WTC11 (cell line): ENCODE measurements around the gene SYNGAP1. TPM values are rescaled to one million over a fixed set of nuclear protein-coding genes. Genes with fewer than 3 reads are reported as not detected.

Experiments
- ATF3 ChIP-seq: sonication (generic); formaldehyde crosslinking; conservative IDR thresholded peaks from 2 replicates; pipeline ENCODE4 v1.8.1; 2022; ENCODE audit warnings: mild to moderate bottlenecking, missing genetic modification reagents
- CREM ChIP-seq: sonication (generic); formaldehyde crosslinking; IDR thresholded peaks from 2 replicates; pipeline ENCODE4 v1.8.1; 2022; ENCODE audit warnings: mild to moderate bottlenecking, missing genetic modification reagents, moderate library complexity
- ELF4 ChIP-seq: sonication (generic); formaldehyde crosslinking; IDR thresholded peaks from 2 replicates; pipeline ENCODE4 v1.8.1; 2022; ENCODE audit warnings: low read depth, mild to moderate bottlenecking, moderate library complexity, missing genetic modification reagents
- ESRRA ChIP-seq: sonication (generic); formaldehyde crosslinking; IDR thresholded peaks from 2 replicates; pipeline ENCODE4 v1.8.1; 2022; ENCODE audit warnings: mild to moderate bottlenecking, missing genetic modification reagents, borderline replicate concordance
- FOXK1 ChIP-seq: sonication (generic); formaldehyde crosslinking; IDR thresholded peaks from 2 replicates; pipeline ENCODE4 v1.8.0; 2022; ENCODE audit warnings: mild to moderate bottlenecking, moderate library complexity, missing genetic modification reagents
- FOXP4 ChIP-seq: sonication (generic); formaldehyde crosslinking; IDR thresholded peaks from 2 replicates; pipeline ENCODE4 v1.8.0; 2022; ENCODE audit warnings: mild to moderate bottlenecking, missing genetic modification reagents
- GTF2I ChIP-seq: fragments of 250-450 bp; sonication (Bioruptor Pico); conservative IDR thresholded peaks from 2 replicates; pipeline ENCODE4 v1.4.0; 2021; ENCODE audit warnings: mild to moderate bottlenecking
- NFATC4 ChIP-seq: fragments of 250-450 bp; sonication (Bioruptor Pico); IDR thresholded peaks from 2 replicates; pipeline ENCODE4 v1.9.0; 2021; ENCODE audit warnings: mild to moderate bottlenecking
- NR2C2 ChIP-seq: sonication (generic); formaldehyde crosslinking; IDR thresholded peaks from 2 replicates; pipeline ENCODE4 v1.8.0; 2022; ENCODE audit warnings: mild to moderate bottlenecking, missing genetic modification reagents
- NR3C1 ChIP-seq: sonication (generic); formaldehyde crosslinking; conservative IDR thresholded peaks from 2 replicates; pipeline ENCODE4 v1.8.1; 2023; ENCODE audit warnings: low read depth, mild to moderate bottlenecking, missing genetic modification reagents
- PRRX2 ChIP-seq: fragments of 250-450 bp; sonication (Bioruptor Pico); IDR thresholded peaks from 2 replicates; pipeline ENCODE4 v1.8.0; 2021; ENCODE audit warnings: mild to moderate bottlenecking
- SOX15 ChIP-seq: fragments of 250-450 bp; sonication (Bioruptor Pico); IDR thresholded peaks from 2 replicates; pipeline ENCODE4 v1.9.0; 2021; ENCODE audit warnings: mild to moderate bottlenecking
- SP1 ChIP-seq: sonication (generic); formaldehyde crosslinking; conservative IDR thresholded peaks from 2 replicates; pipeline ENCODE4 v1.8.1; 2022; ENCODE audit warnings: missing genetic modification reagents
- TEAD4 ChIP-seq: sonication (generic); formaldehyde crosslinking; IDR thresholded peaks from 2 replicates; pipeline ENCODE4 v1.8.0; 2022; ENCODE audit warnings: mild to moderate bottlenecking, missing genetic modification reagents
- TP53 ChIP-seq: sonication (generic); formaldehyde crosslinking; IDR thresholded peaks from 2 replicates; pipeline ENCODE4 v1.8.1; 2023; ENCODE audit warnings: mild to moderate bottlenecking, missing genetic modification reagents
- USF2 ChIP-seq: sonication (generic); formaldehyde crosslinking; IDR thresholded peaks from 2 replicates; pipeline ENCODE4 v1.8.1; 2023; ENCODE audit warnings: mild to moderate bottlenecking, missing genetic modification reagents, moderate library complexity
- ZNF263 ChIP-seq: sonication (generic); formaldehyde crosslinking; IDR thresholded peaks from 2 replicates; pipeline ENCODE4 v1.8.1; 2022; ENCODE audit warnings: low read depth, mild to moderate bottlenecking, moderate library complexity, missing genetic modification reagents
- ZNF396 ChIP-seq: fragments of 250-450 bp; sonication (Bioruptor Pico); IDR thresholded peaks from 2 replicates; pipeline ENCODE4 v1.8.0; 2021; ENCODE audit warnings: mild to moderate bottlenecking, moderate library complexity, borderline replicate concordance
- ZNF423 ChIP-seq: fragments of 250-450 bp; sonication (Bioruptor Pico); IDR thresholded peaks from 2 replicates; pipeline ENCODE4 v2.1.2; 2022; ENCODE audit warnings: mild to moderate bottlenecking, moderate library complexity
- total RNA-seq: library from RNA; stranded (reverse); gene quantifications from 3 replicates; pipeline ENCODE4 v1.2.3, GENCODE V29; 2021
- TF ChIP-seq, protein P1 (sequence below): sonication (generic); formaldehyde crosslinking; IDR thresholded peaks from 2 replicates; pipeline ENCODE4 v1.8.0; 2022; ENCODE audit warnings: mild to moderate bottlenecking, missing genetic modification reagents
- TF ChIP-seq, protein P2 (sequence below): sonication (generic); formaldehyde crosslinking; IDR thresholded peaks from 2 replicates; pipeline ENCODE4 v1.8.1; 2022; ENCODE audit warnings: missing genetic modification reagents, borderline replicate concordance
- TF ChIP-seq, protein P3 (sequence below): fragments of 250-450 bp; sonication (Bioruptor Pico); conservative IDR thresholded peaks from 2 replicates; pipeline ENCODE4 v1.9.0; 2021; ENCODE audit warnings: mild to moderate bottlenecking
- TF ChIP-seq, protein P4 (sequence below): fragments of 250-450 bp; sonication (Bioruptor Pico); IDR thresholded peaks from 2 replicates; pipeline ENCODE4 v1.9.0; 2021; ENCODE audit warnings: mild to moderate bottlenecking
- TF ChIP-seq, protein P5 (sequence below): fragments of 250-450 bp; sonication (Bioruptor Pico); IDR thresholded peaks from 2 replicates; pipeline ENCODE4 v2.1.2; 2022; ENCODE audit warnings: mild to moderate bottlenecking, moderate library complexity
- TF ChIP-seq, protein P6 (sequence below): sonication (generic); formaldehyde crosslinking; IDR thresholded peaks from 2 replicates; pipeline ENCODE4 v1.8.0; 2023; ENCODE audit warnings: missing genetic modification reagents

SYNGAP1 gene
- total RNA-seq, 1 experiment from 2014 or later = 139 TPM

- TF ChIP-seq USF2 = no peak
- 0 out of 2 replicates have a peak, but pooled peaks have one; percentile 43 for TF ChIP-seq ELF4 (CRISPR knock-in tag)
- peak; percentile 97 for TF ChIP-seq SP1 (CRISPR knock-in tag)
- no peak for TF ChIP-seq NR3C1 (CRISPR knock-in tag)
- no peak for TF ChIP-seq SOX15 (CRISPR knock-in tag)
- peak; percentile 84; the same call in 1 of the 2 replicates for TF ChIP-seq CREM (CRISPR knock-in tag)
- TF ChIP-seq, protein P1, sequence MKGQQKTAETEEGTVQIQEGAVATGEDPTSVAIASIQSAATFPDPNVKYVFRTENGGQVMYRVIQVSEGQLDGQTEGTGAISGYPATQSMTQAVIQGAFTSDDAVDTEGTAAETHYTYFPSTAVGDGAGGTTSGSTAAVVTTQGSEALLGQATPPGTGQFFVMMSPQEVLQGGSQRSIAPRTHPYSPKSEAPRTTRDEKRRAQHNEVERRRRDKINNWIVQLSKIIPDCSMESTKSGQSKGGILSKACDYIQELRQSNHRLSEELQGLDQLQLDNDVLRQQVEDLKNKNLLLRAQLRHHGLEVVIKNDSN (CRISPR knock-in tag) = no peak; the same call in 1 of the 2 replicates
- no peak for TF ChIP-seq ZNF396
- TF ChIP-seq, protein P2, sequence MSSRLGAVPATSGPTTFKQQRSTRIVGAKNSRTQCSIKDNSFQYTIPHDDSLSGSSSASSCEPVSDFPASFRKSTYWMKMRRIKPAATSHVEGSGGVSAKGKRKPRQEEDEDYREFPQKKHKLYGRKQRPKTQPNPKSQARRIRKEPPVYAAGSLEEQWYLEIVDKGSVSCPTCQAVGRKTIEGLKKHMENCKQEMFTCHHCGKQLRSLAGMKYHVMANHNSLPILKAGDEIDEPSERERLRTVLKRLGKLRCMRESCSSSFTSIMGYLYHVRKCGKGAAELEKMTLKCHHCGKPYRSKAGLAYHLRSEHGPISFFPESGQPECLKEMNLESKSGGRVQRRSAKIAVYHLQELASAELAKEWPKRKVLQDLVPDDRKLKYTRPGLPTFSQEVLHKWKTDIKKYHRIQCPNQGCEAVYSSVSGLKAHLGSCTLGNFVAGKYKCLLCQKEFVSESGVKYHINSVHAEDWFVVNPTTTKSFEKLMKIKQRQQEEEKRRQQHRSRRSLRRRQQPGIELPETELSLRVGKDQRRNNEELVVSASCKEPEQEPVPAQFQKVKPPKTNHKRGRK = no peak
- TF ChIP-seq TEAD4 = no peak
- TF ChIP-seq, protein P3, sequence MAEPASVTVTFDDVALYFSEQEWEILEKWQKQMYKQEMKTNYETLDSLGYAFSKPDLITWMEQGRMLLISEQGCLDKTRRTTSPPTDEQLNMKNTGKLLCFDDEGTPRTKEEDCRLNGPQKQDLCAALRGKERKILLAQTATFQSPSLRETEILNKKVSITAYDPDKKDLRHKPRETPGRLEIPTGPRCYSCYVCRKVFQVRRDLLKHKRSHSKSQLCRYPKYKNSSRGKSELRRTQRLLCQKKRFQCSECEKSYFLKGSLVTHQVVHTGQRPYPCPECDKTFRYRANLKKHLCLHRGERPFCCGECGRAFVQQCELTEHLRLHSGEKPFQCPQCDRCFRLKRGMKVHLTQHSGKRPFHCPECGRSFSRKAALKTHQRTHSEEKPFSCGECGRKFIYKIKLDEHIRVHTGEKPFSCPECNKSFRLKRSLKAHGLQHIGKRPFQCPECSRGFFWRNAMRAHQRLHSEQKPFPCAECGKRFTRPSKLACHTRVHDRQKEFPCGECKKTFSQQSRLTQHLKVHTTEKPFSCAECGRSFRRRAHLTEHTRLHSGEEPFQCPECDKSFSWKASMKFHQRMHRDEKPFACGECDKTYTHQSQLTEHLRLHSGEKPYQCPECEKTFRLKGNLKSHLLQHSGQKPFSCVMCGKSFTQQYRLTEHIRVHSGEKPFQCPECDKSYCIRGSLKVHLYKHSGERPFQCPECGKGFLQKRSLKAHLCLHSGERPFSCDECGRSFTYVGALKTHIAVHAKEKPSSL (CRISPR knock-in tag) = peak; percentile 79; the same call in 1 of the 2 replicates
- TF ChIP-seq PRRX2 (CRISPR knock-in tag) = peak; percentile 69
- peak; percentile 40; the same call in 1 of the 2 replicates for TF ChIP-seq ZNF423 (CRISPR knock-in tag)
- TF ChIP-seq ATF3 (CRISPR knock-in tag) = no peak
- TF ChIP-seq, protein P4, sequence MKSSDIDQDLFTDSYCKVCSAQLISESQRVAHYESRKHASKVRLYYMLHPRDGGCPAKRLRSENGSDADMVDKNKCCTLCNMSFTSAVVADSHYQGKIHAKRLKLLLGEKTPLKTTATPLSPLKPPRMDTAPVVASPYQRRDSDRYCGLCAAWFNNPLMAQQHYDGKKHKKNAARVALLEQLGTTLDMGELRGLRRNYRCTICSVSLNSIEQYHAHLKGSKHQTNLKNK (CRISPR knock-in tag) = 0 out of 2 replicates have a peak, but pooled peaks have one; percentile 16
- no peak for TF ChIP-seq GTF2I (CRISPR knock-in tag)
- no peak for TF ChIP-seq NR2C2 (CRISPR knock-in tag)
- TF ChIP-seq FOXP4 (CRISPR knock-in tag) = peak; percentile 51; the same call in 1 of the 2 replicates
- TF ChIP-seq TP53 (CRISPR knock-in tag) = peak; percentile 79; the same call in 1 of the 2 replicates
- TF ChIP-seq, protein P5, sequence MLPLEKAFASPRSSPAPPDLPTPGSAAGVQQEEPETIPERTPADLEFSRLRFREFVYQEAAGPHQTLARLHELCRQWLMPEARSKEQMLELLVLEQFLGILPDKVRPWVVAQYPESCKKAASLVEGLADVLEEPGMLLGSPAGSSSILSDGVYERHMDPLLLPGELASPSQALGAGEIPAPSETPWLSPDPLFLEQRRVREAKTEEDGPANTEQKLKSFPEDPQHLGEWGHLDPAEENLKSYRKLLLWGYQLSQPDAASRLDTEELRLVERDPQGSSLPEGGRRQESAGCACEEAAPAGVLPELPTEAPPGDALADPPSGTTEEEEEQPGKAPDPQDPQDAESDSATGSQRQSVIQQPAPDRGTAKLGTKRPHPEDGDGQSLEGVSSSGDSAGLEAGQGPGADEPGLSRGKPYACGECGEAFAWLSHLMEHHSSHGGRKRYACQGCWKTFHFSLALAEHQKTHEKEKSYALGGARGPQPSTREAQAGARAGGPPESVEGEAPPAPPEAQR (CRISPR knock-in tag) = no peak
- peak; percentile 52; the same call in 1 of the 2 replicates for TF ChIP-seq ESRRA (CRISPR knock-in tag)
- peak; percentile 93 for TF ChIP-seq NFATC4
- TF ChIP-seq, protein P6, sequence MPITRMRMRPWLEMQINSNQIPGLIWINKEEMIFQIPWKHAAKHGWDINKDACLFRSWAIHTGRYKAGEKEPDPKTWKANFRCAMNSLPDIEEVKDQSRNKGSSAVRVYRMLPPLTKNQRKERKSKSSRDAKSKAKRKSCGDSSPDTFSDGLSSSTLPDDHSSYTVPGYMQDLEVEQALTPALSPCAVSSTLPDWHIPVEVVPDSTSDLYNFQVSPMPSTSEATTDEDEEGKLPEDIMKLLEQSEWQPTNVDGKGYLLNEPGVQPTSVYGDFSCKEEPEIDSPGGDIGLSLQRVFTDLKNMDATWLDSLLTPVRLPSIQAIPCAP (CRISPR knock-in tag) = no peak
- peak; percentile 92 for TF ChIP-seq FOXK1 (CRISPR knock-in tag)
- TF ChIP-seq ZNF263 (CRISPR knock-in tag) = 0 out of 2 replicates have a peak, but pooled peaks have one; percentile 39
Observed at GRCh38 chr6:33454009-33454946, 34.4 kb downstream of the SYNGAP1 start, which contains the start of gene ZBTB9 (continued).
